Mononuclear cell (primary cell): ENCODE results near the gene DDC. TPM values are rescaled to one million over a fixed set of nuclear protein-coding genes. Genes with fewer than 3 reads are reported as not detected.
"Not testable (repeated sequence)": the region's sequence is repeated elsewhere in the genome, so short reads cannot be mapped to it uniquely, and the experiment has no call there.

ENCODE experiments used
- H3K27me3 ChIP-seq: 2 replicates; pipeline ENCODE4 v1.6.0; 2011; ENCODE audit warnings: low read length, control low read depth; ENCODE audit not compliant: insufficient read depth
- H3K4me1 ChIP-seq: 2 replicates; pipeline ENCODE4 v1.5.1; 2011; ENCODE audit warnings: mild to moderate bottlenecking, low read length, control low read depth; ENCODE audit not compliant: insufficient read depth
- H3K4me3 ChIP-seq: 2 replicates; pipeline ENCODE4 v1.5.1; 2011; ENCODE audit warnings: mild to moderate bottlenecking, low read length, moderate library complexity
- H3K9me3 ChIP-seq: 2 replicates; pipeline ENCODE4 v1.5.1; 2011; ENCODE audit warnings: low read depth, mild to moderate bottlenecking, control low read depth, low read length
- total RNA-seq: library from RNA; depleted of rRNA; stranded (reverse); fragments of >200 nt; gene quantifications from one replicate; pipeline ENCODE4 v1.2.3, GENCODE V29; 2012

The DDC gene
- total RNA-seq, 1 donor: not detected

DNA sequence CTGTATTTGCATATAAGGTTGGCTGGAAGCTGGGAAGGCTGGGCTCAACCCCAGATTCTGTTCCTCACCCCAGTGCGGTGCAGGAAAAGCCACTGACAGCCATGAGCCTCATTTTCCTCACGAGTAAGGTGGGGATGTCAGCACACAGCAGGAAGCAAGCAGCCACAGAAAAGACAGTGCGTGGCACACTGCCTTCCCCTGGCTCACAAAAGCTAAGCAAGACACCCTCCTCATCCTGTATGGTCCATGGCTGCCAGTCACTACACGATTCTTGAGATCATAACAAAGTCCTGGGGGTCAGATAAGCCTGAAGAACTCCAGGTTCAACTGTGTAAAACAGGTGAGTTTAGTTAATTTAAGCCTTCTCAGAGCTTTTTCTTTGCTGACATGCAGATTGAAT lies 28.9 kb upstream of the DDC start:
- no peak overlapping the region for H3K4me3 ChIP-seq
- H3K9me3 ChIP-seq: no peaks in the 10 kb centered on the region
- no peaks in the 10 kb centered on the region for H3K27me3 ChIP-seq
- H3K4me1 ChIP-seq: no peaks in the 10 kb centered on the region

DNA sequence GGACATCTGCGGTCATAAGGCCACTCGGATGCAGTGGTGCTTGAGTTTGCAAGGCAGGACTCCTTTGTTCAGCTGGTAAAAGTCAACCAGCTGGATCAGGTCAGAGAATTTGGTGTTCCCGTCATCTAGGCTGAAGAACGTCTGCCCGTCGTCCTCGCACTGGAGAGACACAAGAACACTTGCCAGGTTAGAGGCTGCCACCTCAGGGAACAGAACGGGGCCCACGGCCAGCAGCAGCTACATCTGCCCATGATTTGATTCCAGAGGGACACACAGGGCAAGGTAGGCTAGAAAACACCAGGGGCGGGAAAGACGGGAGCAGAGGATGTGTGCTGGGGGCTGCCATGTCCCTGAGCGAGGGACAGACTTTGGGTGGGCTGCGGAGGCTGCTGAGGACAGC lies 27.7 kb upstream of the DDC start:
- Histone ChIP-seq H3K27me3 (no peaks in the 10 kb centered on the region), H3K4me3 (no peak overlapping the region), H3K9me3 (no peaks in the 10 kb centered on the region), H3K4me1 (no peaks in the 10 kb centered on the region)

DNA sequence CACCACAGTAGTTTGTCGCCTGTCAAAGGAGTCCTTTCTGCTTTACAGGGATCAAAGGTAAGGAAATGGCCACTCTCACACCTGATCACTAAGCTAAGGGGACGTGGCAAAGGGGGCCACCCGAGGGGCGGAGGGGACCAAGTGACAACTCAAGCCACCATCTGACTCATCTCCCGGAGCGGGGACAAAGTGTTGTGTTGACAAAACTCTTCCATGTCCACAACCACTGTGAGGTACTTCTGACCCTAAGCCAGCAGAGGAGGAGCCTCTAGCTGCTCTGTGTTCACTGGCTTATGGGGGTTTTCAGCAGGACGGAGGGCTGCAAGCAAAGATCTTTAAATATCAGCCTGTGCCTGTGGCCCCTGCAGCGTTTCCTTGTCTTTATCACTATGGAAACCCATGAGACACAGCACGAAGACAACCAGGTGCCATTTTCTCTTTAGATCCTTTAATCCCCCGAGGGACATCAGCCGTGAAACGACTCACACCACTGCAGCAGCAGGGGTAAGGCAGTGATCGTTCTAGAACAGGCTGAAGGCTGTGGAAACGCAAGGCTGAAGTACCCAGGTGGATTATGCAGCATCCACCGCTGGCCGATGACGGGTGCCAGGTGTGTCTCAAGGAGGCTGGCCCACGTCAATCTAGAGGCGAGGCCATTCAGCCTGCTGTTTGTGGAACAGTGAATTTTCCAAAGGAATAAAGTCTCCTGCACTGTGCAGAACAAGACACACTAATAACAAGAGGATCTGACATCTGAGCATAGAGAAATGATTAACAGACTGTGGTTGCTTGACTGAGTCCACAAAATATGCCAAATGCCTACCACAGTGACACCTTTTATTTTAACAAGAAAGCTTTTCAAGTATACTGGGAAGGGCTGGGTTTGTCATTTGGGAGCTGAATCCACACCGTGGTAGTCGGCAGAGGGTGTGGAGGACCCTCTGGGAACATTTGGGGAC lies 26.6 kb upstream of the DDC start:
- H3K4me3 ChIP-seq: no peak overlapping the region
- H3K4me1 ChIP-seq: no peaks in the 10 kb centered on the region

DNA sequence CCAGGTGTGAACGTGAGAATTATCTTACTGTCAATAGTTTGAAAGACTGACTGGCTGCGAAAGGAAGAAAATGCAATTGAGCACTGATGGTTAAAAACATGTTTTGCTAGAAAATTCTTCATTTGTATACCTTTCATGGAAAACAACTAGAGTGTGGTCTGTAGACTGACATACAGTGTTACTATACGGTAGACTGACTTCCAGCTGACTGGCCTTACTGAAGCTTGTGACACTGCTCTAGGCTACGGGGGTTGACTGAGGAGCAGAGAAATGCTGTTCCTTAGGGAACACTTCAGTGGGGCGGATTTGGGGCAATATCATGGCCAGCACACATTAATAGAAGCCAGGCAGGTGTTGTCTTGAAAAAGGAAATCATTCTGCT lies 25.9 kb upstream of the DDC start:
- H3K27me3 ChIP-seq: no peaks in the 10 kb centered on the region
- H3K4me1 ChIP-seq: no peaks in the 10 kb centered on the region
- H3K4me3 ChIP-seq: no peak overlapping the region
- no peaks in the 10 kb centered on the region for H3K9me3 ChIP-seq

More for the DNA sequence above, 26.6 kb upstream of the DDC start:
- no peaks in the 10 kb centered on the region for H3K27me3 ChIP-seq
- no peaks in the 10 kb centered on the region for H3K9me3 ChIP-seq

DNA sequence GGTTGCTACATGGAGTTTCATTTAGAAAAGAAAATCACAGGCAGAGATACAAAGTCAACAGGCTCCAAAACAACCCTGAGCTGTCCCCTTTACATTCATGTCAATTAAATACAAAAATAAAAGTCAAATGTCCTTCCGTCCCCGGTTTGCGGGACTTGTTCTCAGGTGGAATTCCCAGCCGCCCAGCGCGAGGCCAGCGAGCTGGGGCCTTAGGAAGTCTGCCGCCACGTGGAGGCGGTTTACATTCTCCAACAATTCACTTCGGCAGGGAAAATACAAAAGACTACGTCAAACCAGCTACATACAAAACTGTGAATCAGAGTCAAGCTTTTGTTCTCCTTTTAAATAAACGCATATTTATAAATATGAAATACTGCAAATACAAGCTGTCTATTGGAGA lies 25.3 kb upstream of the DDC start:
- Histone ChIP-seq H3K4me3 (no peak overlapping the region), H3K27me3 (no peaks in the 10 kb centered on the region), H3K9me3 (no peaks in the 10 kb centered on the region), H3K4me1 (no peaks in the 10 kb centered on the region)

DNA sequence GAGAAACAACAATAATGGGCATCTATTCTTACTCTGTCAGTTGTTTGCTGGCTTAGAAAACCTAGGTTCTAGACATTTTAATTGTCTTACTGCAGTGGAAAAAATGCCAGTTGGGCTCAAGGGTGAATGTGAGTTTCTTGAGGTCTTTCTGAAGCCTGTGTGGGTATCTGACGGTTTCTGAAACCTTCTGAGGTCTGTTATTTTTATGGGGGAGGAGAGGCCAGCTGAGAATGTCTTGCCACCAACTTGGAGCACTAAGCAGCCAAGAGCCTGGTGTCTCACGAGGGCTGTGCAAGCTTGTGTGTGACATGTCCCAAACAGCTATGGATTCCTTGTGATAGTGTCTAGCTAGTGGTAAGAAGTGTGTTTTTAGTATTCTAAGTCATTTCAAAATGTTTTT lies 24.2 kb upstream of the DDC start:
- Histone ChIP-seq H3K4me1 (no peaks in the 10 kb centered on the region), H3K4me3 (no peak overlapping the region), H3K27me3 (no peaks in the 10 kb centered on the region), H3K9me3 (no peaks in the 10 kb centered on the region)

DNA sequence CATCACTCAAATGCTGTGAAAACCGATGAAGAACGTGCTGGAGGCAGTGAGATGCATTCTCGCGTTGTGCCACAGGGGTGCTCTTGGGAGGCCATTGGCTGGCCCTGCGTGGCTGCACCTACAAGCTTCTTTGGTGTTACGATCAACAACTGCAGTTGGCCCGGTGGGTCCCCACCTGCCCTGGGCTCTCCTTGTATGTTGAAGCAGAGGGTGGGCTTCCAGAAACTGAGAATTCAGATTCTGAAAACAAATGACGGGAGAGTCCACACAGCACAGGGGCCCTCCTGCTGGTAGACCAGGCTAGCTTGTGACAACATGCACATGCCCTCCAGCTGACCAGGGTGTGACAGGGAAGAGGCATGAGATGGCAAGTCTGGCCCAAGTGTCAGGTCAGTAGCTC lies 23.7 kb upstream of the DDC start:
- H3K9me3 ChIP-seq: no peaks in the 10 kb centered on the region
- H3K4me3 ChIP-seq: no peak overlapping the region
- no peaks in the 10 kb centered on the region for H3K27me3 ChIP-seq
- H3K4me1 ChIP-seq: no peaks in the 10 kb centered on the region

DNA sequence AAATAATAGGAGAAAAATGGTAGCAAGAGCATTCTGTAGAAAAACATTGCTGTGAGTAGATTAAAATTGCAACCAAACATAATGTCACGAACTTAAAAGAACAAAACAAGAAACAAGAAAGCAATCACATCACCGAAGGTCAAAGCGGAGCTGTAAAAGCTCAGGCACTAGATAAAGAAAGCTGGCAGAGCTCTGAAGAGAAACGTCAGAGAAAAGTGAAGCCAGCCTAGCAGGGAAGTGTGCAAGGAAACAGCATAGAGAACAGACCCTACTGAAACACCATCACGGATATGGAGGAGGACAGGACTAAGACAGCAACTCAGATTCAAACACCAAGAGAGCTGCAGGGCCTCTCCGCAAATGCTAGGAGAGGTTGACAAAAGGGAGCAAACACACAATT lies 22.5 kb upstream of the DDC start:
- Histone ChIP-seq H3K4me1 (no peaks in the 10 kb centered on the region), H3K4me3 (no peak overlapping the region), H3K27me3 (no peaks in the 10 kb centered on the region), H3K9me3 (no peaks in the 10 kb centered on the region)

DNA sequence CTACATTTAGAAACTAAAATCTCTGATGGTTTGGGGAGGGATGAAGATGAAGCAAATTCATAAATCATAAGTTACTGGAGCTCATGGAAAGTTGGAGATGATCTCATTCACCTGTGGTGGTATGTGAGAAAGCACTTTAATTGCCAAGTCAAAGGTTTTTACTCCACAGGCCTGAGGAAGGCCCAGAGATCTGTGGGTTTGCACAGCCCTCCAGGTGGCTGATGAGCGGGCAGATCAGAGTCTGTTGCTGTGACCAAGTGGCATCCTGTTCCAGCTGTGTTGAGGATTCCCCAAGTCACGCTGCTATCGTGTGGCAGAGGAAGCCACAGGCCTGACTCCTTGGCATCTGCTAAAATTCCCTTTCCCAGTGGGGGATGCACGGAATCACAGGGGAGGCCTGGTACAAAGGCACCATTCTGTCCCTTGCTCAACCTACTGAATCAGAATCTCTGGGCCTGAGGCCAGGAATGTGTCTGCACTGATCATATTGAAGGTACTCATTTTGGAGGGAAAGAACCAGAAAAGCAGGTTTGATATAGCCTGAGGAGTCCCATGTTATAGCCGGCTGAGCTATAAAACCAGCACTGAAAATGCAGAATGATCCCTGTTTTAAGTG lies 19.7 kb upstream of the DDC start:
- H3K27me3 ChIP-seq: no peaks in the 10 kb centered on the region
- H3K4me3 ChIP-seq: no peak overlapping the region
- no peaks in the 10 kb centered on the region for H3K4me1 ChIP-seq
- H3K9me3 ChIP-seq: no peaks in the 10 kb centered on the region

DNA sequence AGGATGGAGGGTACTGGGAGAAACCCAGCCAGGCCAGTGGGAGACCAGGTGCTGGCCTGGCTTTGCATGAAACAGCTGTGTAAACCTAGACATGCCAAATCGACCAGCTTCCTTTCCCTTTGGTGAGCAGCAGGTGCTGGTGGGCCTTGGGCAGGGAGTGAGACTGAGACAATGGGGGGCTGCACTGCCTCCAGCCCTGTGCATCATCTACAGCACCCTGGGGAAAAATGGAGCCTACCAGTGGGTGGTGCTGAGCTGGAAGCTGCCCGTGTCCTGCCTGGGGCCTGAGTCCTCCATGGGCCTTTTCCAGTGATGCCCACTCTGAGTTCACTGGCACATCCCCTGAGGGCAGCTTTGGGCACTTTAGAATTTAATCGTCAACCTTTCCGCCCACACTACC lies 19.2 kb upstream of the DDC start:
- Histone ChIP-seq H3K4me3 (no peak overlapping the region), H3K4me1 (no peaks in the 10 kb centered on the region), H3K9me3 (no peaks in the 10 kb centered on the region), H3K27me3 (no peaks in the 10 kb centered on the region)

DNA sequence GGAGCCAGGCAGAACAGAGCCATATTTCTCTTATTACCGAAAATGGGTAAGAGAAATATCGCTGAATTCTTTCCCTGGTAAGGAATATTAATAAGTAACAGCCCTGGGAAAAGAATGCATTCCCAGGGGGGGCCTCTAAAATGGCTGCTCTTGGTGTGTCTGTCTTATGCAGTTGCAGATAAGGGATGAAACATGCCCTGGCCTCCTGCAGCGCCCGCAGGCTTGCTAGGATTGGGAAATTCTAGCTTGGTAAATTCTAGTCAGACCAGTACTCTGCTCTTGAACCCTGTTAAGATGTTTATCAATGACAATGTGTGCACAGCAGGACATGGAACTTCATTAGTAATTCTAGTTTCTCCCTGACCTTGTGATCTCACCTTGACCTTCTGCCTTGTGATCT lies 18.1 kb upstream of the DDC start:
- not testable (repeated sequence) for H3K27me3 ChIP-seq, H3K4me1 ChIP-seq, H3K9me3 ChIP-seq, H3K4me3 ChIP-seq

DNA sequence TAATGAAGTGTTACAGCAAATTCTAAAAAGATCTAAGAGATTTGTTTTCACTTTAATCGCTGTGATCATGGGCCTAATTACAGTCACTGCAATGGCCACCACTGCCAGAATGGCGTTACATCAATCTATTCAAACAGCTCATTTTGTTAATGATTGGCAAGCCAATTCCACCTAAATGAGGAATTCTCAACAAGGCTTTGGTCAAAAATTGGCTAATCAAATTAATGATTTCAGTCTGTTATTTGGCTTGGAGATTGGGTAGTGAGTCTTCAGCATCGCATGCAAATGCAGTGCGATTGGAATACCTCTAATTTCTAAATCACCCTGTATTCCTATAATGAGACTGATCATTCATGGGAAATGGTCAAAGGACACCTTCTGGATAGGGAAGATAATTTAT lies 17.1 kb upstream of the DDC start:
- H3K9me3 ChIP-seq, H3K27me3 ChIP-seq, H3K4me3 ChIP-seq, H3K4me1 ChIP-seq: not testable (repeated sequence)

DNA sequence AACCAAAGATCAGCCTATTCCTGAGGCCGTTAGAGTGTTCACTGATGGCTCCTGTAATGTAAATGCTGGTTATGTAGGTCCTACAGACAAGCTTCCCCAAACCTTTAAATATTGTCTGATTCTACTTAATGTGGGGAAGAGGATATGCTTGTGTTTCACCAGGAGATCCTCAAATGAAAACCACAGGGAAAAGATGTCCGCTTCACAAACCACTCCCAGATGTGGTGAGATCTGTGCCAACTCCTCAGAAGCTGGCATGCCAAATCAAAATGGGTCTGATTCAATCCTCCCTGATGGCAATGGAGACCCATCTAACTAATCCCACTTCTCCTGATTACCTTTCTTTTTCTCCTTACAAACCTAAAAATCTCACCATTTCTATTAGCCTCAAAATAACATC lies 15.5 kb upstream of the DDC start:
- H3K9me3 ChIP-seq, H3K4me3 ChIP-seq, H3K4me1 ChIP-seq, H3K27me3 ChIP-seq: not testable (repeated sequence)

DNA sequence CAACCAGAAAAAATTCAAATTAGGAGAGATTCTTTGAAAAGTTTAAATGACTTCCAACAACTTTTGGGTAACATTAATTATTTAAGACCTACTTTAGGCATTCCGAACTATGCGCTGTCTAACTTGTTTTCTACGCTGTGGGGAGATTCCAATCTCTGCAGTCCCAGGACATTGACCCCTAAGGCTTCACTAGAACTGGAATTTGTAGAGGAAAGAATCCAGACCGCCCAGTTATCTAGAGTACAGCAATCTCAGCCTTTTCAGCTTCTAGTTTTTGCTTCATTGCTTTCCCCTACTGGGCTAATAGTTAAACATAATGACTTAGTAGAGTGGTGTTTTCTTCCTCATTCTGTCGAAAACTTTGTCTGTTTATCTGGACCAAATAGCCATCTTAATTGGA lies 14.9 kb upstream of the DDC start:
- Histone ChIP-seq H3K27me3 (no peaks in the 10 kb centered on the region), H3K9me3 (no peaks in the 10 kb centered on the region), H3K4me3 (no peak overlapping the region), H3K4me1 (no peaks in the 10 kb centered on the region)

DNA sequence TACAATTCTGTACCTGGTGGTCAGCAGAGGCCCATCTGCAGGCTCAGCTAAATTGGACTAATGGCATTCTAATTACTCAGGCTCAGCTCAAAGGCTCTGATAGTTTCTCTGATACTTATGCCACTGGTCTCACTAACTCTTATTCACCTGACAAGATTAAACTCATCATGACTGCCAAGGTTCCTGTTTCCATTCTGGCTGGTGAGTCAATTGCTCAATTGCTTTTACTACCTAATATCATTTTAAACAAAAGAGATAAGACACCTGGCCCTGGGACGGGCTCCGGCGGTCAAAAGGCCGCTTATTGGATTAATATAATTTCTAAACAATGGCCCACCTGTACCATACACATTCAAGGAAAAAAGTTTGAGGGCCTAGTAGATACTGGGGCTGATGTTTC lies 12.9 kb upstream of the DDC start:
- not testable (repeated sequence) for H3K9me3 ChIP-seq, H3K4me1 ChIP-seq, H3K27me3 ChIP-seq

DNA sequence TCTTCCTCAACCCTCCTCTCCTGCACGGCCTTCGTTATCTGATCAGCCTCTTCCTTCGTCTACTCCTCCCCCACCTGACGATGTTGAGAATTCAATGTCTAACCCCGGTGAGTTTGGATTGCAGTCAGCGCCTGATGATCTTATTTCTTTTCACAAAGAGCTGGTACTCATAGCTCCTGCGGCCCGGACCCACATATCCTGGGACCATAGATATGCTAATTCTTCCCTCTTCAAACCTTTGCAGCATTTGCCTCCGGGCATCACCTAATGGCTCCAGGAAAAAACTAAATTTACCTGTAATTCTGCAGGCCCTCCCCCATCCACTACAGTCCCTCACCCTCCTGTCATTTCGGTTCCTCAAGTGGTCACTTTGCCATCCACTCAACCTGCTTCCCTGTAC lies 12.4 kb upstream of the DDC start:
- H3K4me3 ChIP-seq: no peak overlapping the region
- H3K27me3 ChIP-seq: no peaks in the 10 kb centered on the region
- no peaks in the 10 kb centered on the region for H3K4me1 ChIP-seq
- H3K9me3 ChIP-seq: no peaks in the 10 kb centered on the region

More for the DNA sequence above, 12.9 kb upstream of the DDC start:
- not testable (repeated sequence) for H3K4me3 ChIP-seq
